GM19467 (cell line): ENCODE results near the gene SH2D2A.
A peak's percentile ranks its signal among the peaks of the same experiment; 100 is the strongest.

Experiments used
- ATAC-seq: cut with Tn5 transposase; IDR thresholded peaks from one replicate; pipeline ENCODE4 v1.9.1; 2021; ENCODE audit warnings: mild to moderate bottlenecking, moderate library complexity; ENCODE audit not compliant: unreplicated experiment

SH2D2A gene

DNA sequence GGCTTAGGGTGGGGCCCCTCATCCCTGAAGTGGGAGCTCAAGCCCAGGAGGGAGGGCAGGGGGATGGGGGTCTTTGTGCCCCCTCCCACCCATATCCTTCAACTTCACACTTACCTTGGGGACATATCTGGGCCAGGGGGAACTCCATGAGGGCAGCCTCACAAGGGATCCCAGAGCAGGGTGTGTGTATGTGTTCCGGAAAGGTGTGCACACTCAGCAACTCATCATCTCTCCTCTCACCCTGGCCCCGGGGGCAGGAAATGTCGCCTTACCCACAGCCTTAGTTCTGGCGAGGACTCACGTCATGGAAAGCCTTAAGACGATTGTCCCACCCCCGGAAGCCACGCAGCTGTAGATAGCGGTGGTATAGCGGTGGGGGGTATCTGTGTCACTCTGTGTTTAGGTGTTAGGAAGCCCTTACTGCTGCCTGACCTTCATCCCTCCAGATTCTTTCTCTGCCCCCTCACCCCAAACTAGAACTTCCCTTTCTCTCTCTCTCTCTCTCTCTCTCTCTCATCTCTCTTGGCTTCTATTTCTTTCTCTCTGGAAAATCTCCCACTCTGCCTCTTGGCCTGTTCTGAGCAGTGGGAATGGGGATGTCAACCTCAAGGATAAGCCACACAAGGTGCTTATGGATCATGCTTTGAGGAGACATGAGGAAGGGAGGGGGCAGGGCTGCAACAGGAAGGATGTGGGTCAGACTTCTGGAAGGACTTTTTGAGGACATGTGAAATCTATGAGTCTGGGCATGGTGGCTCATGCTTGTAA is at the start of gene SH2D2A:
SH2D2A (minus strand) TSS at position 288 of the 768 bp plus-strand sequence; CDS start at position 148, 140 bp downstream.
- peak; percentile 79 for ATAC-seq

DNA sequence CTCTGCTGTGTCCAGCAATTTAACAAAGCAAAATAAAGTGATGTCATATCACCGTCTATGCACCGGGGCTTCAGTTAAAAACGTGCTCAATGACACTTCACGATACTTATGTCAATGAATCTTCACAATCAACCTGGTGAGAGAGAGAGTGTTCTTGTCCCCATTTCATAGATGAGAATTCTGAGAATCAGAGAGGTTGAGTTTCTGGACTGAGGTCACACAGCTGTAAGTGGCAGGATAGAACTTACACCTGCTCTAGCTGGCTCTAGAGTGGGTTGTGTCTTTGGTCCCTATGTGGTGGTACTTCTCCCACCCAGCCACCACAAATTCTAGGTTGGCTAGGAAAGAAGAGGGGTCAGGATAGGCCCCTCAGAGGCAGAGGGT is 49.2 kb upstream of the SH2D2A start:
- ATAC-seq: no peak

GRCh38 chr1:156865258-156865657 is 48.6 kb upstream of the SH2D2A start:
- no peak for ATAC-seq

- no peak for ATAC-seq
These were observed 48.1 kb upstream of the SH2D2A start for GRCh38 chr1:156864796-156865195.

DNA sequence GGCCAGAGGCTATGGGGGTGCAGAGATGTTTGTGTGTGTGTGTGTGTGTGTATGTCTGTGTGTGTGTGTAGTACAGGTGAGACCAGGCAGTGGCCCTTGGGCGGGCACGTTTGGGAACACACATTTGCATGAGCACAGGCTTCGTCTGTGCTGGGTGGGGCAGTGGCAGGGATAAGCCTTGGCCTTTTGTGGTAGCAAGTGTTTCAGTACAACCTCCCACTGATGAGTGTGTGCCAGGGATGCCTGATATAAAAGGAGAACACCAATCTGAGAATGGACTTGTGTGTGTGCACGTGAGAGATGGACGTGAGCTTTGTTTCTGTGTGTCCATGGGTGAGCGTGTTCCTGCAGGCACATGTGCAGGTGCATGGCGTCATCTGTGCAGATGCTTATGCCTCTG is 47.0 kb upstream of the SH2D2A start:
- no peak for ATAC-seq

- ATAC-seq: no peak
These were observed 46.5 kb upstream of the SH2D2A start for GRCh38 chr1:156862997-156863599.

GRCh38 chr1:156862584-156862983 is 45.9 kb upstream of the SH2D2A start:
- no peak for ATAC-seq

GRCh38 chr1:156860628-156861423 is 44.2 kb upstream of the SH2D2A start, which contains the start of gene NTRK1:
TSS of gene NTRK1 (plus strand) at chr1:156860865. CDS start at chr1:156860935, 70 bp downstream.
- ATAC-seq: no peak

GRCh38 chr1:156860113-156860627 is 43.5 kb upstream of the SH2D2A start:
- no peak for ATAC-seq

- no peak for ATAC-seq
These were observed 43.0 kb upstream of the SH2D2A start for GRCh38 chr1:156859523-156860112.

- ATAC-seq: no peak
These were observed 42.4 kb upstream of the SH2D2A start, which contains the start of gene INSRR for GRCh38 chr1:156858959-156859522. TSS of gene INSRR (minus strand) at chr1:156859117. CDS start at chr1:156858621, 496 bp downstream.

DNA sequence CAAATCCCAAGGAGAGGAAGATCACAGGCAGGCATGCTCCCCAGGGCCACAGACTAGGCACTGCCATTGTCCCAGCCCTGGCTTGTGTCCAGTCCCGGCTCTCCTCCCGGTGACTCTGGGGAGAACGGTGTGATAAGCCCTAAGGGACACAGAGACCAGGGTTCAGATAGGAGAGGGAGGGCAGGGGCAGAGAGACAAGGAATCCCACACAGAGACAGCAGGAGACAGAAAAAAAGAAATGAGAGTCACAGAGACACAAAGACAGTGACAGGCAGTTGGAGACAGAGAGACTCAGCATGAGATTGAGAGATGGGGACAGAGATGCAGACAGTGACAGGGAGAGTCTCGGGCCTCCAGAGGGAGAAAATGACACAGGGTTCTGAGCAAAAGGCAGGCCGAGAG is 41.9 kb upstream of the SH2D2A start:
- ATAC-seq: no peak

DNA sequence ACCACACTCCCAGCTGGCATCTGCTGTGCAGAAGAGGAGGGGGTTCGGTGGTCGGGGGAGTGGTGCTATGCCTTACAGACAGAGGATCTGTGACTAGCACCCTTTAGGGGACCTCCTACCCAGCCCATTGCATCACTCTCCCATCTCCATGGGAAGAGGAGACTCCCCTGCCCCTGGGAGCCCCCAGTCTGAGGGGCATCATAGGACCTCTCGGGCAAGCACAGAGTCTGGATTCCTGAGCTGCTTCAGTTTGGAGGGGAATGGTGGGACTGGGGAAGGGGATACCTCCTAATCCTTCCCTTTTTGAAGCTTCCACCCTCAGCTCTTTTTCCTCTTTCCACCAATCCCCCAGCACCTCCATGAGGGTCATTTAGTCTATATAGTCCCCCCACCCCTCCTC is 40.9 kb upstream of the SH2D2A start:
- no peak for ATAC-seq

DNA sequence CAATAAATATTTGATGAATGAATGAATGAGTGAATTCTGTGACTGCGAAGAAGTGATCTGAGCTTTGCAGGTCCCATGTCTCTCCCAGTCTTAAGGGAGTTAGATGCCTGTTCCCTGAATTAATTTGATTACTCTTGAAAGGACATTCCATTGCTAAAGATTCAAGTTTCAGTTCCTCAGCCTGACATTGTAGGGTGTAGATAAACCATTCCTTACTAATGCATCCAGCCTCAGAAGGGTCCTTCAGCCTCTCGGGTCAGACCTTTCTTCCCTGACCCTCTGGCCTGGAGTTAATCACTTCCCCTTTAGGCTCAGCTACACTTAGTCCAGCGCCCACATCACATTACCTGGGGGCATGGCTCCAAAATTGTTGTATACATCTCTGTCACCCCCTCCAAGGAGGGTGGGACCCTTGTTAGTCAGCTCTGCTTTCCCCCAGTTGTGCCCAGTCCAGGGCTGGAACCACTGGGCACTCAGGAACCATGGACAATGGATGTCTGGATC is 39.7 kb upstream of the SH2D2A start:
- ATAC-seq: no peak

- ATAC-seq: no peak
These were observed 38.0 kb upstream of the SH2D2A start for GRCh38 chr1:156854634-156855033.

GRCh38 chr1:156853761-156854160 is 37.1 kb upstream of the SH2D2A start:
- ATAC-seq: no peak

- ATAC-seq: no peak
These were observed 35.8 kb upstream of the SH2D2A start for GRCh38 chr1:156852418-156852874.

DNA sequence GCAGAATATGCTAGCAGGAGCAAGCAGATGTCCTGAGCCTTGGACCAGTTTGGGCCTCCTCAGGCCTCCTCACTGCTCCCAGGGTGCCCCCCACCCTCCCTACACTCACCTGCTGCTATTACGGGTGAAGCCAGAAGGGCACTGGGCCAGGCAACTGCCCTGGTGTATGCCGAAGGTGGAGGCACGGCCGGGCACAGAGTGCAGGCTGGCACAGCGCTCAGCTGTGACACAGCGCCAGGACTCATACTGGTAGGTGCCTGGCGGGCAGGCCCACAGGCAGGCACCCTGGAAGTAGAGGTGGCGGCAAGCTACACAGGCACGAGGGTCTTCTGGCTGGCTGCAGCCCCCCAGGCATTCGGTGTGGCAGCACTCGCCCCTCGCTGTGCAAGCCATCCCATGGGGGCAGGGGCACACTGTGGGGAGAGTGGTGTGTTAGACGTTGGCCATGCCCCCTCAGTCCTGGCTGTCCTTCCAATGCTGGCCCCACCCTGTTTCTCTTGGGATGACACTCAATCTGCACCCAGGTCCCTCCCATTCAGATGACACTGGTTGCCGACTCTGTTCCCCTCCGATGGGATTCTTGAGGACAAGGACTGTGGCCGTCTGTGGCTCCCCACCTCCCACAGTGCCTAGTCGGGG is 35.2 kb upstream of the SH2D2A start:
- ATAC-seq: no peak

- ATAC-seq: no peak
These were observed 32.5 kb upstream of the SH2D2A start for GRCh38 chr1:156849151-156849496.
